Hepatocyte (in vitro differentiated cells): ENCODE measurements around the gene LGALSL. TPM values are rescaled to one million over a fixed set of nuclear protein-coding genes. Genes with fewer than 3 reads are reported as not detected.

Source experiments
- DNase-seq: peaks from one replicate; pipeline ENCODE4 v3.0.0-alpha.2; 2016; ENCODE audit warnings: low spot score
- H2AFZ ChIP-seq: fragments of 200-600 bp; sonication (generic); 2 replicates; pipeline ENCODE4 v1.6.0; 2016; ENCODE audit warnings: antibody characterized with exemption, mild to moderate bottlenecking
- H3K27ac ChIP-seq: fragments of 200-600 bp; sonication (generic); 2 replicates; pipeline ENCODE4 v1.5.1; 2016; ENCODE audit warnings: mild to moderate bottlenecking
- H3K27me3 ChIP-seq: fragments of 200-600 bp; sonication (generic); 2 replicates; pipeline ENCODE4 v1.6.1; 2016
- H3K36me3 ChIP-seq: fragments of 200-600 bp; sonication (generic); replicated peaks from 2 replicates; pipeline ENCODE4 v1.5.1; 2016; ENCODE audit warnings: low read depth; ENCODE audit not compliant: insufficient read depth
- H3K4me1 ChIP-seq: fragments of 200-600 bp; sonication (generic); 2 replicates; pipeline ENCODE4 v1.5.1; 2016; ENCODE audit warnings: mild to moderate bottlenecking, moderate library complexity; ENCODE audit not compliant: insufficient read depth
- H3K4me2 ChIP-seq: fragments of 200-600 bp; sonication (generic); 2 replicates; pipeline ENCODE4 v1.6.0; 2016
- H3K4me3 ChIP-seq: fragments of 200-600 bp; sonication (generic); 2 replicates; pipeline ENCODE4 v1.5.1; 2016; ENCODE audit warnings: mild to moderate bottlenecking
- H3K79me2 ChIP-seq: fragments of 200-600 bp; sonication (generic); 2 replicates; pipeline ENCODE4 v1.6.0; 2017; ENCODE audit warnings: mild to moderate bottlenecking
- H3K9me2 ChIP-seq: fragments of 200-600 bp; sonication (generic); replicated peaks from 2 replicates; pipeline ENCODE4 v1.6.0; 2017; ENCODE audit warnings: mild to moderate bottlenecking; ENCODE audit not compliant: insufficient read depth
- H3K9me3 ChIP-seq: fragments of 200-600 bp; sonication (generic); 2 replicates; pipeline ENCODE4 v1.5.1; 2016; ENCODE audit warnings: low read depth, mild to moderate bottlenecking
- H4K20me1 ChIP-seq: fragments of 200-600 bp; sonication (generic); 2 replicates; pipeline ENCODE4 v1.6.0; 2016; ENCODE audit warnings: mild to moderate bottlenecking; ENCODE audit not compliant: insufficient read depth, poor library complexity, severe bottlenecking
- CTCF ChIP-seq: fragments of 200-600 bp; sonication (generic); IDR thresholded peaks from 2 replicates; pipeline ENCODE4 v1.5.1; 2016; ENCODE audit warnings: antibody characterized with exemption, mild to moderate bottlenecking; ENCODE audit not compliant: poor library complexity
- EZH2 ChIP-seq: fragments of 200-600 bp; sonication (generic); IDR thresholded peaks from 2 replicates; pipeline ENCODE4 v1.6.1; 2016; ENCODE audit warnings: antibody characterized with exemption, mild to moderate bottlenecking, borderline replicate concordance
- EZH2phosphoT487 ChIP-seq: fragments of 200-600 bp; sonication (generic); IDR thresholded peaks from one replicate; pipeline ENCODE4 v1.6.1; 2018; ENCODE audit warnings: antibody characterized with exemption, mild to moderate bottlenecking, low read depth, moderate library complexity; ENCODE audit not compliant: unreplicated experiment, severe bottlenecking
- WGBS: methylation state at CpG from one replicate; pipeline ENCODE4 v1.1.6; 2016; ENCODE audit warnings: low lambda C conversion rate; ENCODE audit errors: missing lambda C conversion rate; 5-methylcytosine and 5-hydroxymethylcytosine counted together
- polyA plus RNA-seq: library from polyadenylated mRNA; unstranded; fragments of >200 nt; fragmentation: Nextera tagmentation; extraction: Ambion mirVana; gene quantifications from 2 replicates; pipeline ENCODE4 v1.2.1, GENCODE V29; 2016
- total RNA-seq: library from RNA; depleted of rRNA; stranded (reverse); fragments of >200 nt; gene quantifications from 2 replicates; pipeline ENCODE4 v1.2.3, GENCODE V29; 2014

The LGALSL gene
- total and polyA plus RNA-seq, 2 experiments from 2014 or later: 30.7 to 44.6 TPM

GRCh38 chr2:64500549-64500948 lies 46.6 kb downstream of the LGALSL start:
- Histone ChIP-seq H3K9me3 (no peaks in the 10 kb centered on the region), H4K20me1 (no peaks in the 10 kb centered on the region), H2AFZ (no peak overlapping the region), H3K79me2 (no peaks in the 10 kb centered on the region), H3K4me1 (no peaks in the 10 kb centered on the region), H3K4me2 (no peak overlapping the region), H3K36me3 (no peaks in the 10 kb centered on the region), H3K27ac (no peak overlapping the region), H3K27me3 (no peaks in the 10 kb centered on the region), H3K4me3 (no peak overlapping the region), H3K9me2 (no peaks in the 10 kb centered on the region)
- WGBS: 92% methylated on average over 5 of the region's 5 CpGs
- no peak for DNase-seq
- TF ChIP-seq CTCF (no peak), EZH2phosphoT487 (no peak), EZH2 (no peak)

DNA sequence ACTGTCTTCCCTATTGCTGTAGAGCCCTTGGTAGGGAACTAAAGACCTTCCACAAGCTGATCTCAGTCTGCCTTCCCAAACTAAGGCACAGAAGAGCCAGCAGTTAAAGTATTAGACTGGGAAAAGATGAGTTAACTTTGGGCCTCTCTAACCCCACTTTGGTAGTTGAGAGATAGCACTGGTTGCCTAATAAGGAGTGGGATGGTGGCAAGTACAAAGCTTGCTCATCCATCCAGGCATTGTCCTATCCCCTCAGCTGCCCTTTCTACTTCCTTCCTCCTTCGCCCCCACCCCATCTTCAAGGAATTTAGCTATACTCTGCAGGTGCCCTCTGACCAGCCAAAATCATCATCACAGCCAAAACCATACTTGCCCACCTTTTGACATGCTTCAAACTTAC lies 48.0 kb downstream of the LGALSL start:
- H4K20me1 ChIP-seq: no peaks in the 10 kb centered on the region
- no peak overlapping the region for H3K4me2 ChIP-seq
- TF ChIP-seq EZH2phosphoT487: no peak
- TF ChIP-seq CTCF: no peak
- no peak for TF ChIP-seq EZH2
- H3K79me2 ChIP-seq: no peaks in the 10 kb centered on the region
- H3K27me3 ChIP-seq: no peaks in the 10 kb centered on the region
- no peak overlapping the region for H3K27ac ChIP-seq
- no peaks in the 10 kb centered on the region for H3K36me3 ChIP-seq
- no peaks in the 10 kb centered on the region for H3K9me3 ChIP-seq
- no peak overlapping the region for H3K4me3 ChIP-seq
- WGBS: 85% methylated on average over 1 of the region's 1 CpG
- H3K9me2 ChIP-seq: no peaks in the 10 kb centered on the region
- H2AFZ ChIP-seq: no peak overlapping the region
- DNase-seq: no peak
- H3K4me1 ChIP-seq: no peaks in the 10 kb centered on the region

GRCh38 chr2:64502860-64503259 lies 48.9 kb downstream of the LGALSL start:
- no peak overlapping the region for H2AFZ ChIP-seq
- no peaks in the 10 kb centered on the region for H3K9me2 ChIP-seq
- no peaks in the 10 kb centered on the region for H3K27me3 ChIP-seq
- H3K4me2 ChIP-seq: no peak overlapping the region
- H3K27ac ChIP-seq: no peak overlapping the region
- no peaks in the 10 kb centered on the region for H4K20me1 ChIP-seq
- TF ChIP-seq CTCF: no peak
- no peak for TF ChIP-seq EZH2
- no peak for TF ChIP-seq EZH2phosphoT487
- WGBS: 94% methylated on average over 4 of the region's 4 CpGs
- no peaks in the 10 kb centered on the region for H3K36me3 ChIP-seq
- no peak for DNase-seq
- no peak overlapping the region for H3K4me3 ChIP-seq
- H3K9me3 ChIP-seq: no peaks in the 10 kb centered on the region
- no peaks in the 10 kb centered on the region for H3K79me2 ChIP-seq
- no peaks in the 10 kb centered on the region for H3K4me1 ChIP-seq
